Dendritic cell treated with granulocyte-macrophage colony-stimulating factor and Interleukin-4, amounts not matched to agents 40 ng/mL and 50 ng/mL, for 4 days (primary cell): ENCODE data around the gene BIRC7.
"Not testable (repeated sequence)": the region's sequence is repeated elsewhere in the genome, so short reads cannot be mapped to it uniquely, and the experiment has no call there.

Source experiments
- H3K27ac Mint-ChIP-seq: one replicate; pipeline ENCODE4 v1.8.0; 2022; ENCODE audit warnings: mild to moderate bottlenecking, mixed read lengths
- H3K27me3 Mint-ChIP-seq: one replicate; pipeline ENCODE4 v1.8.0; 2022; ENCODE audit warnings: mild to moderate bottlenecking, mixed read lengths
- H3K36me3 Mint-ChIP-seq: one replicate; pipeline ENCODE4 v1.8.0; 2022; ENCODE audit warnings: low read depth, mixed read lengths
- H3K4me1 Mint-ChIP-seq: one replicate; pipeline ENCODE4 v1.8.0; 2022; ENCODE audit warnings: low read depth, mixed read lengths
- H3K4me3 Mint-ChIP-seq: one replicate; pipeline ENCODE4 v1.8.0; 2022; ENCODE audit warnings: mild to moderate bottlenecking, moderate library complexity, mixed read lengths
- H3K9me3 Mint-ChIP-seq: one replicate; pipeline ENCODE4 v1.8.0; 2022; ENCODE audit warnings: mixed read lengths
- intact Hi-C: fragments of 100-400 bp; cut with micrococcal nuclease; formaldehyde crosslinking; loops from one replicate; pipeline ENCODE4 v1.15.0; 2022

The BIRC7 gene

DNA sequence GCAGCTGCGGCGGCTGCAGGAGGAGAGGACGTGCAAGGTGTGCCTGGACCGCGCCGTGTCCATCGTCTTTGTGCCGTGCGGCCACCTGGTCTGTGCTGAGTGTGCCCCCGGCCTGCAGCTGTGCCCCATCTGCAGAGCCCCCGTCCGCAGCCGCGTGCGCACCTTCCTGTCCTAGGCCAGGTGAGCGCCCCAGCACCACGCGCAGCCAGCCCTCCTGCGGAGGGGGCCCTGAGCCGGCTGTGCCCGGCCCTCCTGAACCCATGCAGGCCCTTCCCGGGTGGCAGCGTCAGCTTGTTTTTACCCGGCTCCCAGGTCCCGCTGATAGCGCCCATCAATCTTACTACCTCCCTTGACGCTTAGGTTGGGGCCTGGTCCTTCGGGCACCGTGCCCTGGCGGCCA is 3.7 kb downstream of the BIRC7 start:
- intact Hi-C loops = no loop called here
- Mint-ChIP-seq H3K36me3 (no peaks in the 10 kb centered on the region), H3K27me3 (no peaks in the 10 kb centered on the region), H3K9me3 (no peaks in the 10 kb centered on the region), H3K4me1 (peaks cover 6% of the 10 kb centered on the region), H3K27ac (no peak overlapping the region), H3K4me3 (no peak overlapping the region)

DNA sequence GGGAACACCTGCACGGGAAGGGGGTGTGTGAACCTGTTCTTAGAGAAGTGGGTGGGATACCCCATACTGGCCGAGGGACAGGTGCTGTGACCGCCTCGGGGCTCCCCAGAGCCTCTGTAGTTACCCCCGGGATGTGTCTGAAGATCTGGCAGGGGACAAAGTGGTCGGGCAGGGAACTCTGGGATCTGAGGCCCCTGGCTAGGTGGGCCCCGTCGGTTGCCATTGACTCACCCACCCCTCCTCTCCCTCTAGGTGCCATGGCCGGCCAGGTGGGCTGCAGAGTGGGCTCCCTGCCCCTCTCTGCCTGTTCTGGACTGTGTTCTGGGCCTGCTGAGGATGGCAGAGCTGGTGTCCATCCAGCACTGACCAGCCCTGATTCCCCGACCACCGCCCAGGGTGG is 4.3 kb downstream of the BIRC7 start:
- Mint-ChIP-seq H3K4me3 (no peak overlapping the region), H3K27me3 (peaks cover 1% of the 10 kb centered on the region), H3K4me1 (peaks cover 6% of the 10 kb centered on the region), H3K9me3 (no peaks in the 10 kb centered on the region), H3K27ac (no peak overlapping the region), H3K36me3 (no peaks in the 10 kb centered on the region)
- intact Hi-C loops = no loop called here

DNA sequence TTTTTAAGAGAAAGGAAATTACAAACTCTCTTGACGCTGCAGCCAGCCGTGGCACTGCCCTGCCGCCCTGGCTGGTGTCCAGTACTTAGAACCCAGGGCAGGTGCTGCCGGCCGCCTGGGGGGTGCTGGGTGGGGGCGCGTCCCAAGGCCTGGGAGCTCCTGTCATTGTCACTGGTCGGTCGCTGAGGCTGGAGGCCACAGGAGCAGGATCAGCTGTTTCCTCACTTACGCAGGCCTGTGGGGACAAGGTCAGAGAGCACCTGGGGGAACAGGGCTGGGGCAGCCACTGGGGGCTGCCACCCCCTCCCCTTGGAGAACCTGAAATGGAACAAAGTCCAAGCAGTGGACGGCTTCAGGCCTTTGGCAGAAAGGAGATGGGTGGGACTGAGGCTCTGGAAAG is 5.6 kb downstream of the BIRC7 start:
- Mint-ChIP-seq H3K4me1 (no peaks in the 10 kb centered on the region), H3K9me3 (no peaks in the 10 kb centered on the region), H3K4me3 (no peak overlapping the region), H3K27ac (no peak overlapping the region), H3K27me3 (peaks cover 10% of the 10 kb centered on the region), H3K36me3 (no peaks in the 10 kb centered on the region)
- intact Hi-C loops = no loop called here

DNA sequence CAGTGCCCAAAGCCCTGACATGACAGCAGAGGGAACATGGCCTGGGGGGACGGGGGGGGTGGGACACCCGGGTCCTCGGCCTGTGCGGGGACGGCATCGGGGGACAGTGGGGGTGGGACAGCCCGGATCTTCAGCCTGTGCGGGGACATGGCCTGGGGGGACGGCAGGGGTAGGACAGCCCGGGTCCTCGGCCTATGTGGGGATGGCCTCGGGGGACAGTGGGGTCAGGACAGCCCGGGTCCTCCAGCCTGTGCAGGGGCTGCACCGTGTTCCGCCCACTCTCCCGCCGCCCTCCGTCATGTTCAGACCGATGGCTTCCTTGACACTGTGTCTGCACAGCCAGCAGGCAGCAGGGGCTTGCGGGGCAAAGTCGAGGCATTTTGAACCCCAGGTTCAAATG is 7.0 kb downstream of the BIRC7 start:
- peaks cover 23% of the 10 kb centered on the region for H3K27me3 Mint-ChIP-seq
- H3K4me1 Mint-ChIP-seq = no peaks in the 10 kb centered on the region
- no peak overlapping the region for H3K4me3 Mint-ChIP-seq
- intact Hi-C loops = no loop called here
- H3K36me3 Mint-ChIP-seq = no peaks in the 10 kb centered on the region
- H3K27ac Mint-ChIP-seq = no peak overlapping the region
- H3K9me3 Mint-ChIP-seq = no peaks in the 10 kb centered on the region

DNA sequence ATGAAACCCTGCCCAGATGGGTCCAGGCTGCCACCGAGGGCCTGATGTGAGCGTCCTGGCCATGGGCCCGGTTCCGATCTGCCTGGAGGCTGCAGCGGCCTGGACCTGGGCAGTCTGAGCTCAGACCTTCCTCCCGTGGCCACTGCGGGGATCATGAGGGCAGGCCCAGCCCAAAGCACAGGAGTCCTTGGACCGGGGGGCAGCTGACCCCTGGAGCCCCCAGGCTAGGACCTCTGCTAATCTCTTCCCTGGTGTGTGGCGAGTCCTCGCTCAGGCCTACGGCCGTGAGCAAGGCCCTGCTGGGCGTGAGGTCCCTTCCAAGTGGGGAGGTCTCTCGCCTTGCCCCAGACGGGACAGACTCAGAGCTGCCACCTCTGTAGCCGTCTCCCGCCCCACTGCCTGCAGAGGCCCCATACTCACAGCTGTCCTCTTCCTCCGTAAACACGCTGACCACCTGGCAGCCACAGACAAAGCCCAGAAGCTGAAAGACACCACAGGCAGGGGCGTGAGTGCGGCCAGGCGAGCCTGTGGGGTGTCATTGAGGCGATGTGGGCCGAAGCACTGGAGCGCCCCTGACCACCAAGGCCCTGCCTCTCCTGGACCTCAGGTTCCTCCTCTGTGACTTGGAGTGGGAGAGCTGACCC is 8.0 kb downstream of the BIRC7 start:
- no peak overlapping the region for H3K27ac Mint-ChIP-seq
- no peak overlapping the region for H3K4me3 Mint-ChIP-seq
- intact Hi-C loops = no loop called here
- no peaks in the 10 kb centered on the region for H3K9me3 Mint-ChIP-seq
- H3K36me3 Mint-ChIP-seq = no peaks in the 10 kb centered on the region
- H3K4me1 Mint-ChIP-seq = no peaks in the 10 kb centered on the region
- peaks cover 30% of the 10 kb centered on the region for H3K27me3 Mint-ChIP-seq

DNA sequence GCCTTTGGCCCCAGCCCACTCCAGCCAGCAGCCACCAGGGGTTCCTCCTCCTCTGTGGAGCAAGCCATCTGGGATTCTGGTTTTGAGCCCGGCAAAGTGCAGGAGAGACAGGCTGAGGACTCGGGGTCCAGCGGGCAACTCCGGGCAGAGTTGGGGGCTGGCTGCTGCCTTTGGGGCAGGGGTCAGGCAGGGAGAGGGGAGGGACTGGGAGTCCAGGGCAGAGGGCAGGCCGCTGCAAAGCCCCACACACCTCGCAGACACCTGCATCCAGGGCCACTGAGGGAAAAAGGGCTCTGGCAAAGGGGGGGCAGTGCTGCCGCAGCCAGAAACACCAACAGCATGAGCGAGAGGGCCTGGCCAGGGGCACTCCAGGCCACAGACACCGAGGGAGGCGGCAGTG is 8.8 kb downstream of the BIRC7 start:
- Mint-ChIP-seq H3K36me3 (no peaks in the 10 kb centered on the region), H3K27me3 (peaks cover 30% of the 10 kb centered on the region), H3K4me3 (no peak overlapping the region), H3K4me1 (no peaks in the 10 kb centered on the region), H3K27ac (no peak overlapping the region), H3K9me3 (no peaks in the 10 kb centered on the region)
- intact Hi-C loops = no loop called here

DNA sequence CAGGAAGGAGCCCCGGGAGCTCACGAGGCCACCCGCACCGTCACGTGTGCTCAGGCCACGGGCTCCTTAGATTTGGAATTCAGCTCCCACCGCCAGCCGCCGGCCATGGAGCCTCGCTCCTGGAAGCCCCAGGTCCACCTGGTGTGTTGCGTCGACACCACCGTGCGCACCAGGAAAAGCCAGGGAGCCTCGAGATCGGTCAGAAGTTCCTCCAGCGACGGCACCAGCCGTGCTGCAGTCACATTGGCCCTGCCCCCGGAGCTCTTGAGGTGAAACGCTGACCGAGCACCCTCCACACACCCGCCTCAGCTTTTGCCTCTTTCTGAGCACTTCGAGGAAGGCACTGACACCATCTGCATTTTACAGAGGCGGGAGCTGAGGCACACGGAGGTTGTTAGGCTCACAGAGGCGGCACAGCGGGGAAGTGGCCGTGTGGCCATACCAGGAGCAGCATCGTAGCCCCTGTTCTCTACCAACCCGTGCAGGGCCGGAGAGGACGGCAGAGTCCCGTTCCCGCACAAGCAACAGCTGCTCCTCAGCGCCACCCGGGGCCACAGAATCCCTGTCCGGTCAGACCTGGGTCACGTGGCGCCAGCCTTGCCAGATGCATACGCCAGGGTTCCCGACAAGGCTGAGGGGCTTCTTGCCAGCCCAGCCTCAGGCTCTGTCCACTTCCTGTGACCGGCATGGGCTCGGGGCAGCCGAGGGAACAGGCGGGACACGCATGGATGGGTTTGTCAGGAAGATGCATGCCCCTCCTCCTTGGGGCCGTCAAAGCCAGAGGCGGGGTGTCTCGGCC is 11.0 kb downstream of the BIRC7 start:
- intact Hi-C loops = no loop called here
- Mint-ChIP-seq H3K4me3 (no peak overlapping the region), H3K27me3 (peaks cover 37% of the 10 kb centered on the region)

DNA sequence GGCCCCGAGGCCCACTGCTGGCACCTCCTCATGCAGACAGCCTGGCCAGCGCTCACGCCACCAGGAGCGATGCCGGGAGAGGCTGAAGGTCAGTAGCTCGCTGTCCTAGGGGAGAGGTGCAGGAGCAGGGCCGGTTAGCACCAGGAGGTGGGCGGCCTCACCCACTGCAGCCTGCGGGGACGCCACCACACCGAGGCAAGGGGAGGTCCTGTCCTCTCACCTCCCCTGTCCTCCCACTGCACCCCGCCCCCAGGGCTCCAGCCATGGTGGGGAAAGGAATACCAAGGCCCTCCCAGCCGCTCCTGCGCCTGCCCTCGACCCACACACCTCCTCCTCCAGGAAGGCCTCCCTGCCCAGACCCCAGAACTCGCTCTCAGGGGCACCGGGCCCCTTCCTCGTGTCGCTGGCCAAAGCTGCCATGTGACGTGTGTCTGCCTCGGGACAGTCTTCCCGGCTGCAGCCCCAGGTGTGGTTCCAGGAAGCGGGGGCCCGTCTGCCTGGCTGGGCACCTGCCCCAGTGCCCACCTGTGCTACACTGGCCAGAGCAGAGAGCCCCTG is 12.0 kb downstream of the BIRC7 start:
- Mint-ChIP-seq H3K36me3 (no peaks in the 10 kb centered on the region), H3K4me1 (no peaks in the 10 kb centered on the region), H3K4me3 (no peak overlapping the region), H3K9me3 (no peaks in the 10 kb centered on the region), H3K27me3 (peaks cover 47% of the 10 kb centered on the region), H3K27ac (no peak overlapping the region)
- intact Hi-C loops = no loop called here

More for the DNA sequence above, 11.0 kb downstream of the BIRC7 start:
- Mint-ChIP-seq H3K9me3 (no peaks in the 10 kb centered on the region), H3K36me3 (no peaks in the 10 kb centered on the region), H3K4me1 (no peaks in the 10 kb centered on the region), H3K27ac (no peak overlapping the region)

DNA sequence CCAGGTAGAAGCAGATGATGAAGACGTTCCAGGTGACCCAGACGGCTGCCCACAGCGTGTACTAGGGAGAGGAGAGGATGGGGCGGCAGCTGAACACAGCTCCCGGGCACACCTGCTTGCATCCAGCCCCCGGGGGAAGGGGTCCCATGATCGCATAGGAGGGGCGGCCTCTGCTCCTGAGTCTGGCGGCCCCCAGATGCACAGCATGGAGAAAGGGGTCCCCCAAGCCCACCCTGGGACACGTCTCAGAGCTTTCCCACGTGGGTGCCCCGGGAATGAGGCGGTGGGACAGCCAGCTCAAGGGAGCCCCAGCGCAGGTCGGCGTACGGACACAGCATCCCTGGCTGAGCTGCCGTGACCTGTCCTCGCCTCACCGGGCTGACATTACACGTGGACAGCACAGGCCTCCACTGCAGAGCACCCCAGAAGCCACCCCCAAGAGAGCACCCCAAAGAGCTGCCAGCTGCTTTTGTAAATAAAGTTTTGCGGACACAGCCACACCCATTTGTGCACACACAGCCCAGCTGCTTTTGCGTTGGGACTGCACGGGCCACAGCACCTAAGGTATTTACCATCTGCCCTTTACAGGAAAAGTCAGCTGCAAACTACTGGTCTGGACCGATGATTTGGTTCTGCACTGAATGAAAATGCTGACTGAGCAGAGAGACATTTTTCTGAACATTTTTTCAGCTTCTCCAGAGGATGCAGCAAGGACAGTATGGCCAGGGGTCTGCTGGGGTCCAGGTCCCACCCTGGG is 13.3 kb downstream of the BIRC7 start:
- H3K4me3 Mint-ChIP-seq = no peak overlapping the region

DNA sequence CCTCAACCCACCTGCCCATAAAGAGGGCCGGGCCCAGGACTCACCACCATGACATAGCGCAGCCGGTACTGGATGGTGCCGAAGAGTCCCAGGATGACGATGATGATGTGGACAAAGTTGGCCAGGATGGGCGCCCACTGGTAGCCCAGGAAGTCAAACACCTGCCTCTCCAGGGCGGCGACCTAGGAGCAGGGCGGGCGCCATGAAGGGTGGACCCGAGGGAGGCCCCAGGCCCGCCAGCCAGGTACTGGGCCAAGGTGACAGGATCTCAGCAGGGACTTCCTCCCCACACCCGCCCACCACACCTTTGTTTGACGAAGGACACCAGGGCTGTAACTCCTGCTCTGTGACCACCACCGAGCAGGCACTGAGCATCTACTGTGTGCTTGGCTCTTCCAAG is 14.2 kb downstream of the BIRC7 start:
- Mint-ChIP-seq H3K4me3 (no peak overlapping the region), H3K9me3 (no peaks in the 10 kb centered on the region), H3K27me3 (peaks cover 58% of the 10 kb centered on the region), H3K36me3 (no peaks in the 10 kb centered on the region), H3K4me1 (no peaks in the 10 kb centered on the region), H3K27ac (no peak overlapping the region)
- intact Hi-C loops = no loop called here

More for the DNA sequence above, 13.3 kb downstream of the BIRC7 start:
- Mint-ChIP-seq H3K4me1 (no peaks in the 10 kb centered on the region), H3K27ac (no peak overlapping the region), H3K36me3 (no peaks in the 10 kb centered on the region), H3K9me3 (no peaks in the 10 kb centered on the region), H3K27me3 (peaks cover 56% of the 10 kb centered on the region)
- intact Hi-C loops = no loop called here

DNA sequence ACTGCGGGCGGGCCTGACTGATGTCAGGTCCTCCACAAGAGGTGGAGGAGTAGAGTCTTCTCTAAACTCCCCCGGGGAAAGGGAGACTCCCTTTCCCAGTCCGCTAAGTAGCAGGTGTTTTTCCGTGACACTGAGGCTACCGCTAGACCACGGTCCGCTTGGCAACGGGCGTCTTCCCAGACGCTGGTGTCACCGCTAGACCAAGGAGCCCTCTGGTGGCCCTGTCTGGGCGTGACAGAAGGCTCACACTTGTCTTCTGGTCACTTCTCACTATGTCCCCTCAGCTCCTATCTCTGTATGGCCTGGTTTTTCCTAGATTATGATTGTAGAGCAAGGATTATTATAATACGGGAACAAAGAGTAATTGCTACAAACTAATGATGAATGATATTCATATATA is 15.6 kb downstream of the BIRC7 start:
- H3K27ac Mint-ChIP-seq, H3K9me3 Mint-ChIP-seq, H3K36me3 Mint-ChIP-seq, H3K4me1 Mint-ChIP-seq, H3K4me3 Mint-ChIP-seq, intact Hi-C loops: not testable (repeated sequence)
- peaks cover 63% of the 10 kb centered on the region for H3K27me3 Mint-ChIP-seq

DNA sequence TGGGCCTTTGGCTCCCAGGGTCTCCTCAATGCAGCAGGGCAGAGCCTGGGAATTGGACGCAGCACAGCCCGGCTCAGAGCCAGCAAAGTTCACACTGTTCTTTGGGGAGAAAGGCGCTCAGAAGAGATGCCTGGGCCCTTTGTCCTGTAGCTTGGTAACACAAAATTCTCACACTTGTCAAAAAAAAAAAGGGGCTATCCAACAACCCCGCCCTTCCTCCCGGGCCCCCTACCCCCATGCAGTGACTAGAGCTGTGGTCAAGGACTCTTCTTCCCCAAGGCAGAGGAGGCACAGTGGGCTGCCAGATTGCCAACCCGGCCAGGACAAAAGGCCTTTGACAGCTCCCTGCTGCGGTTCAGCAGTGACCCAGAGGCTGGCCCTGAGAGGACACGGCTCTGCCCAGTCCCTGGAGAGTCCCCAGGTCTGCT is 16.6 kb downstream of the BIRC7 start:
- Mint-ChIP-seq H3K4me3 (no peak overlapping the region), H3K4me1 (no peaks in the 10 kb centered on the region), H3K27ac (no peak overlapping the region), H3K36me3 (no peaks in the 10 kb centered on the region), H3K27me3 (peaks cover 64% of the 10 kb centered on the region), H3K9me3 (no peaks in the 10 kb centered on the region)
- intact Hi-C loops = no loop called here

DNA sequence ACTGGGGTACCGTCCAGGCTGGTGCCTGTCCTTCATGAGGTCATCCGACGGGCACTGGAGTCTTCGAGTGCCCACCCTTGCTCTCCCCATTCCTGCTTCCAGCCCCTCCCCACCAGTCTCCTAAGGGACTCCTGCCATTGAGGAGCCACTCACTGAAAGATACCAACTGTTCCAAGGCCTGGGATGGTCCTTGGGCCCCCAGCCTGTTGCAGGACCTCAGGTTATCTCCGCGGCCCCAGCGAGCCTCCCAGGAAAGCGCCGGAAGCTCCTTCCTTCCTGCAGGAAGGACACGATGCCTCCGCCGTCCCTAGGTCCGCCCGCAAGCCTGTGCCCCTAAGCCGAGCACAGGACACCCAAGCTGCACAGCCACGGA is 17.3 kb downstream of the BIRC7 start:
- intact Hi-C loops = no loop called here
- no peaks in the 10 kb centered on the region for H3K4me1 Mint-ChIP-seq
- no peak overlapping the region for H3K27ac Mint-ChIP-seq
- no peaks in the 10 kb centered on the region for H3K36me3 Mint-ChIP-seq
- H3K9me3 Mint-ChIP-seq = no peaks in the 10 kb centered on the region
- peaks cover 58% of the 10 kb centered on the region for H3K27me3 Mint-ChIP-seq
- H3K4me3 Mint-ChIP-seq = no peak overlapping the region
